HG02678 (cell line): ENCODE data around the gene PLPP1.
A peak's percentile ranks its signal among the peaks of the same experiment; 100 is the strongest.
"Not testable (repeated sequence)": the region's sequence is repeated elsewhere in the genome, so short reads cannot be mapped to it uniquely, and the experiment has no call there.

Experiments used
- ATAC-seq: cut with Tn5 transposase; IDR thresholded peaks from one replicate; pipeline ENCODE4 v1.9.1; 2021; ENCODE audit warnings: mild to moderate bottlenecking, moderate library complexity; ENCODE audit not compliant: unreplicated experiment

The PLPP1 gene

DNA sequence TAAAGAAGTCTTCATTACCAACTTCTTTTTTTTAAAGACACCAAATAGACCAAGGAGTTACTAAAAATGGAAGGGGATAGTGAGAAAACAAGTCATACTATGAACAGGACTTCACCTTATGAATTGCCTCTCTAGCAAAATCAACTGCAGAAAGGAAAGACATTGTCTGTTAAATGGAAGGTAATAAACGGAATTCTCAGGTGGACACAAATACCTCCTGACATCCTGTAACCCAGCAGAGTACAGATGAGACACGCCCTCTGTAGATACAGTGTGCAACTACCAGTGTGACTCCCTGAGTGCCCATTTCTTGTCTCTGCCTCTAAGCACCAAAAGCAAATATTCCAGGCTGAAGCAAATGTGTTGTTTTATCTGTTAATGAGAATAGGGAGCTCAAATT is 12.2 kb upstream of the PLPP1 start:
- ATAC-seq, result no peak

DNA sequence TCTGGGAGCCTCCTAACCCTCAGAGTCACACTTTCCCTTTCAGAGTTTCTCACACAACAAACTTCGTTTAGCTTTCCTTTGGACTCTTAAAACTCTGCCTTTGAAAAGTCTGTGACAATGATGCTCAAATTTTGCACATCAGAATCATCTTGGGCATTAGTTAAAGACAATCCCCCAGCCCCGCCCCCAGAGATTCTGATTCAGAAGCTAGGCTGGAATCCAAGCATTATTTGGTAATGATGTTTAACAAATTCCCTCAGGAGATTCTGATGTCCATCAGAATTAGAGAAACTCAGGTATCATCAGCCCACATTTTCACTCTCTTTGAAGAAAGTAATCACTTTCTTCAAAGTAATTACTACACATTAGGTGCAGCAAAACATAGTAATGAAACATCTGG is 9.6 kb upstream of the PLPP1 start:
- ATAC-seq, result no peak

DNA sequence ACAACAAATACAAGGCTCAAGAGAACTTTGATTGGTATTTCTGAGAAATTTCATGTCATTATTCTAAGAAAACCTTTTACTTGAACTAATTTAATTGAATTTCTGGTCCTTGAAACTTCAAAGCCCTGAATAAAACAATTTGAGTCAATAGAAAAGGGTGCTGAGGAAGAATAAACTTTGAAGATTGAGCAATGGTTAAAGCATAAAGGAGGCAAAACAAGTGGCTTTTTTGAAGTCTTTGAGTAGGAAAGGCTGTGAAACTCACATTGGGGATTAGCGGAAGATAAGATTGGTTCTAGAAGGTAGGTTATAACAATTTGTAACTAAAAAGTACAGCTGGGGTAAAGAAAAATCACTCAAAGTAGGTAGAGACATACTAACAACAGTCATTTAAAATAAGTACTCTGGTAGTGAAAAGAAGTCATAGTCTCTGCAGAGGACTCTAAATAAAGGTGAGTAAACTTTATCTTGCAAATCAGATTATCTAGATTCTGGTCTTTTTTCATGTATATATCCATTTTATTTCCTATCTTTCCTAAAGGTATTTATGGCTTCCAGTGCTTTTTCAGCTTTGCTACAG is 6.4 kb upstream of the PLPP1 start:
- ATAC-seq, result no peak

DNA sequence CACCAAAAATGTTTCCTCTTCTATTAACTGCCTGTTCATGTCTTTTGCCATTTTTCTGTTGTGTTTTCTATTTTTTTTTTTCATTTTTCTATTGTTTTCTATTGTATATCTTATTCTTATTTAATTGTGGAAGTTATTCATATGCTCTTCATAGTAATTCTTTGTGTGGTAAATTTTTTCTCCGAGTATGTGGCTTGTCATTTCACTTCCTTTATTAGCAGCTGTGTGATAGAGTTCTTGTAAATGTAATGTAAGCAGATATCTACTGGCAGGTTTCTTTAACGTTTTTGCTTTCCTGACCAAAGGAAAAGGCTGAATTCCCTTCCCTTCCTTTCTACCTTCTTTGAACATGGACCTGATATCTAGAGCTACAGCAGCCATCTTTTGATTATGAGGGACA is 5.8 kb upstream of the PLPP1 start:
- ATAC-seq, result peak; percentile 39

DNA sequence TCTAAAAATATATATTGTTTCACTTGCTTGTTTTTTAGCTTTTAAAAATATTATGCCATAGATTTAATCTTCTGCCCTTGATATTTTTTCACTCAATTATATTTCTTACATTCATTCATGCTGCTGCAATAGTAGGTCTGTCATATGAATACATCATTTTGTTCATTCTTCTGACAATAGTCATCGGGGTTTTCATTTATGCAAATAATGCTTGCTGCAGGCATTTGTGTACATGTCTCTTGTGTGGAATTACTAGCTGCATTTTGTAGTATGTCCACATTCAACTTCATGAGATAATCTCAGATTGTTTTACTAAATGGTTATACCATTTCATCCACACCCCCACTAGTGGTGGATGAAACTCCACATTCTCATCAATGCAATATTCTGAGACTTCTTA is 5.3 kb upstream of the PLPP1 start:
- ATAC-seq, result peak; percentile 15

DNA sequence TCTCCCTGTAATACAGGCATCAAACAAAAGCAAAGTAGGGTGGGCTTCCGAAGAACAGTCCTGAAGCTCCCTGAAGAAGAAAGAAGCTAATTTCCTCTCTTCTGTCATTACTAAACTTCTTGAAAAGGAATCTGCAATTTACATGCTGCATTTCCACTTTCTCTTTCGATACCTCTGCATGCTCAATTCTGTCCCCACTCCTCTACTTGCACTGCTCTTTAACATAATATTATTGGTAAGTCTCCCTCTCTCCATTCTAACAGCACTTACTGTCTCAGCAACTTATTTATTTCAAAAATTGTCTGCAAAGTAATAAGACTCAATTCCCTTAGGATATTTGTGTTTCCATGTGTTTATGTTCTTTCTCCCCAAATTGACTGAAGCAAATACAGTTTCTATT is 3.9 kb upstream of the PLPP1 start:
- peak; percentile 23 for ATAC-seq

DNA sequence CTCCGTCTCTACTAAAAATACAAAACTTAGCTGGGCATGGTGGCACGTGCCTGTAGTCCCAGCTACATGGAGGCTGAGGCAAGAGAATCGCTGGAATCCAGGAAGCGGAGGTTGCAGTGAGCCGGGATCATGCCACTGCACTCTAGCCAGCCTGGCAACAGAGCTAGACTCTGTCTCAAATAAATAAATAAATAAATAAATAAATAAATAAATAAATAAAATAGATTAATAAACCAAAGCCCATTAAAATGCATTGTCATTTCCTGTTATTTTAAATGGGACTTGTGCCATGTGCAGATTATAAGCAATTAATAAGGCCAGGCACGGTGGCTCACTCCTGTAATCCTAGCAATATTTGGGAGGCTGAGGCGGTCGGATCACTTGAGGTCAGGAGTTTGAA is 2.6 kb upstream of the PLPP1 start:
- ATAC-seq, result not testable (repeated sequence)

DNA sequence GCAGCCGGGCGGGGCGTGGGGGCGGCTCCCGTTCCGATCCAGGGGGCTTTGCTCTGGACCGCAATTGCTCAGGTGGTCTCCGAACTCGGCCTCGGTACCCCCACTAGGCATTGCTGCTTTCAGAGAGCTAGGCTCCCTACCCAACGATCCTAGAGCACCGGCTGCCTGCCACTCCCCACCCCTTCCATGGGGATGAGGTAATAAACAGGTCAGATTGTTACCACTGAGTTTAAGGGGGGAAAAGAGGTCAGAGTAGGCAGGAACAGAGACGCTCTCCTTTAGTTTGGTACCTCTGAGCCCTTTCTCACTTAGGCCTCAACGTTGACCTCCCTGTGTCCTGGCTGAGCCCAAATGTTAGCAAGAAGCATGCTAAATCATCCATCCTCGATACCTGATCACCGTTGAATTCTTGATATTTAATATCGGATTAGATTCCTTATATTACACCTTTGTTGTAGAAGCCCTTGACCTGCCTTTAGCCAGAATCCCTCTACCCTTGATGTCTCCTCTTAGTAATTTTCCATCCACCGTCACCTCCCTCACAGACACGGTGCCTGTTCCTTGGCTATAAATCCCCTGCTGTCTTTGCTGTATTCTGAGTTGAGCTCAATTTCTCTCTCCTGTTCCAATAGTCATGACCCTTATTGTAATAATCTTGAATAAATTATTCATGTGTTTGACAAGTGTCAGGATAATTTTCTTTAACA is 588 bp upstream of the PLPP1 start:
- ATAC-seq, result peak; percentile 1

DNA sequence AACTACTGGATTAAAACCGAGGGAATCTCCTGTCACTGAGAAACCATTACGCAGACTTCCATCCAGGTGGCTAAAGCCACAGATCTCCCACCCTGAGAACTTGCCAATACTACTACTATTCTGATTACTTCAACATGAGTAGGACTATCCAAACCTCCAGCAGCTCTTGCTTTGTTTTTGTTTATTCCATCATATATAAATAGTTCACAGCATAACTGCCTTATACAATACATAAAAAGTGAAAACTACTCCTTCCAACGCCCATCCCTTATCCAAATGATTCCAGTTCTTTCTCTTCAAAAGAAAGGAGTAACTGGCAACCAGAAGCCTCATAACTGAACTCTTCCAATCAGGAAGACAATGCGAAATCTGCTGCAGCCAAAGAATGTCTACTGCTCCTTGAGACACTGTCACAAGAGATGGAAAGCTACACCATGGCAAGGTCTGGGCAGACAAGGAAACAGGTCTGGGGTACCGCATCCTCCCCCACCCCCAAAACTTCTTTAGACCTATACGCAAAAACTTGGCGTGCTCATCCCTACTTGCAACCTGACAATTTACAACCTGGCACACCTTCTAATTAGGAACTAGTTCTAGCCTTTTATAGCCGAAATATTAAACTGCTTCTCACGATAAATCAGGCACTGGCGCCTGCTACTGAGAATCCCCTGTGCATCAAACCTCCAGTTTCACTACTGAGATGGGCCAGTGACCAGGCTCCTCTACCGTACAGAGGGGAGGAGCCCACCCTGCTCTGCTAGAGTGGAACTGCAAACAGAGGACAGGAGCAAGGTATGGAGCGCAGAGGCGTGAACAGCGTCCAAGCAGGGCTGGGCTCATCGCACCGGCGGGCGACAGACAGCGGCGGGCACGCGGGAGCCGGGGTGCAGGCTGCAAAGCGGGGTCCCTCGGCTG is 986 bp downstream of the PLPP1 start:
- peak; percentile 38 for ATAC-seq

DNA sequence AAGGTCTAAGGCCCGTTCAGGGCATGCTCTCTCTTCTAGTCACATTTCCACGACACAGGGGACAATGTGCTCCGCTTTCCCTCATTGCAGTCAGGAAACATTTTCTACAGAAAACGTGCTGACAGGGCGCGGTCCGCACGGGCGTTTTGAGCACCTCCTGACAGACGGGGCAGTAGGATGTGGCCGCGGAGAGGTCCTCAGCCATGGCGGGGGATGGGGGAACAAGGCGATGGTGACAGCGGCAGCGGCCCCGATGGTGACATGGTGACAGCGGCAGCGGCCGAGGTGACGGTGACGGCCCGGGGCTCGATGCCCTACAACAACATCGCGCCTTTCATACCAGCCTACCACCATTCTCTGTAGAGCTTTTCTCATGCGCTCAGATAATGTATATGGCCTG is 4.1 kb downstream of the PLPP1 start:
- no peak for ATAC-seq

DNA sequence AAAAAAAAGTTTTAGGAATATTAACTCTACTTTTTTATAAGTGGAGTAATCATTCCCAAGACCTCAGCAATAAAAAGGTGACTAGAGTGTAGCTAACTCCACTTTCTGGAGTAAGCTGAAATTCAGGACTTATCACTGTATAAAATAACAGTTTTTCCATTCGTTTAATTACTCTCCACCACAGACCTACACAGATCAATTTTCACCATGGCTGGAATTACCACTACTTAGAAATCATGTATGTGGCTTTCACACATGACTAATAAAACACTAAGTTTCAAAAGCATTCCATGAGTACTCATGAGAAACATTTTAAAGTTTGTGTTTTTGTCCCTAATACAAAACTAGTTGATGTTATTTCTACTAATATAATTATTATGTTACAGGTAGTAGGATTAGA is 9.9 kb downstream of the PLPP1 start:
- no peak for ATAC-seq

DNA sequence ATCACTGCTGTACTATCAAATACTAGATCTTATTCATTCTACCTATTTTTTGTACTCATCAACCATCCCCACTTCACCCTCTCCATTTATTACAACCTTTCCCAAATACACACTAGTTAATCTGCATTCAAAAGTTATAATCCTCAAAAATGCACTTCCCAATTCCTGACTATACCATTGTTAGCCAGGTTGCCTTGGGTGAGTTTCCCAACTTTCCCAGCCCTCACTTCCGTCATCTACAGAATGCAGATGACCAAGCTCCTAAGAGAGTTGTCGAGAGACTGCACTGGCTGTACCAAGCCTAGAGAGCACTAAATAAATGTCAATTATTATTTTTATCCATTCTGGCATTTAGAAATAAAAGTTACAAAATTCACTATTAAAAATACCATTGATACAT is 11.5 kb downstream of the PLPP1 start:
- no peak for ATAC-seq

DNA sequence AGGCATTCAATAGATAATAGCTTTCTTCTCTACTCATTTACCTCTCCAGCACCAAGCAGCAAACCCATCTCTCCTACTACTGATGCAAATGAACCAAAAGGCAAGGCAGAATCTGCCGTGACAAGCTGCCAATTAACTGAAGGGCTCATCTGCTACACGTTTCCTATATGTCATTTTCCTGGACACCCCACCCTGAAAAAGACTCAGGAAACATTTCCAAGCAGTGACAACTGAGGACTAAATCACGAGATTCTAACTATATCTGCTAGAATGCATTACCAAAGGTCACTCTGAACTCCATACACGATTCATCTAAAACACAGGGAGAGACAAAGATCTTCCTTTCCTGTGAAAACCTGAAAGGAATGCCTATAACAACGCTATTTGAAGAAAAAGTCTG is 12.9 kb downstream of the PLPP1 start:
- ATAC-seq, result no peak

DNA sequence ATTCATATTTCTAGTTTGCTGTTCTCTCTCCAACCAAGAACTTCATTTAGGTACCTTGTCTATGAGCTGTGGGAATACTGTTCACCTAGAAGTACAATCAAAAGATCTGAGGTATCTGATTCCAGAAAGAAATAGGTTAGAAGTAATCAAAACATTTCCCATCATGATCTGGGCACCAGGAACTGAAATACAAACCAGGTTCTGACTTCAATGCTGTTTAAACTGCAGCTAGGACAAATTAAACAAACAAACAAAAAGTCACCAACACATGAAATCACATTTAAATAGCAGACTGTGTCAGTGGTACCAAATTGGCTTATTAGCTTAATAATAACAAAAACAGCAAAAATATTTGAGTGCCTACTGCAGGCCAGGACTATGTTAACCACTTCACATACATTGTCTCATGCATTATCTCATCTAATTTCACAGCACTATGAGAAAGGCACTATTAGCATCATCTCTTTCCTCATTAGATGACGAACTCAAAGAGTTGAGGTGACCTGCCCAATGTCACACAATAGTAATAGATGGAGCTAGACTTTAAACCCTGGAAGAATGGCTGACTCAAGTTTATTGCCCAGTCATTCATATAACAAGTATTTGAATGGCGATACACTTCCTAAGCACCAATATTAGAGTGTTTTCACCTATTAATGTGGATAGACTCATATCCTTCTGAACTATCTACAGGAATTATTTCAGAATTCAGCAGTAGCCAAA is 14.5 kb downstream of the PLPP1 start:
- no peak for ATAC-seq

DNA sequence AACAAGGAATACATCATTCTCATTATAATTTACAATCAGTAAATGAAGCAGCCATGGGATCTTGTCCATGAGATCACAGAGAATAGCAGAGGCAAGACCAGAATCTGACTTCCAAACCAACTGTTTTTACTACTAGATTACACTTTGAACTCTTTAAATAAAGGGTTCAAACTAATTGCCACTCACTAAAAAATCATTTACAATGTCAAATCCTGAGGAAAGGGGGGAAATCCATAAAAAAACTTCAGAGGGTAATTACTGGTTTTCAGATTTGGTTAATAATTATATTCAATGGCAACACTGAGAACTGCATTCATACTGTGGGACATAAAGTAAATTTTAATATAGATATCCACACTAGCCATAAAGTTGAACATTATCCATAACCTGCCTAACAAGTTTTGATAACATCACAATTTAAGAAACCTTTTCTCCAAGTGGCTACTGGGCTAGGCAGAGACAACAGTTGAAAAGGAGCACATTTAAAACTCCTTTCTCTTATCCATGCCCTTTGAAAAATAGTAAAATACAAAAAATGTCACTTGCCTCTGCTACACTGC is 15.9 kb downstream of the PLPP1 start:
- no peak for ATAC-seq

DNA sequence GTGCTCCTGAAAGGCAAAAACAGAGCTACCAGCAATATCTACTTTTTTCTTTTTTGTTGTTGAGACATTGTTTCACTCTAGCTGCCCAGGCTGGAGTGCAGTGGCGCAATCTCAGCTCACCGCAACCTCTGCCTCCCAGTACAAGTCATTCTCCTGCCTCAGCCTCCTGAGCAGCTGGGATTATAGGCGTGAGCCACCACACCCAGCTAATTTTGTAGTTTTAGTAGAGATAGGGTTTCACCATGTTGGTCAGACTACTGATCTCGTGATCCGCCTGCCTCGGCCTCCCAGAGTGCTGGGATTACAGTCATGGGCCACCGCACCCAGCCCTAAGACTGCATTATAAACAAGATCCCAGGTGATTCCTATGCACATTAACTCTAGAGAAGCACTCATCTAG is 17.0 kb downstream of the PLPP1 start:
- no peak for ATAC-seq

DNA sequence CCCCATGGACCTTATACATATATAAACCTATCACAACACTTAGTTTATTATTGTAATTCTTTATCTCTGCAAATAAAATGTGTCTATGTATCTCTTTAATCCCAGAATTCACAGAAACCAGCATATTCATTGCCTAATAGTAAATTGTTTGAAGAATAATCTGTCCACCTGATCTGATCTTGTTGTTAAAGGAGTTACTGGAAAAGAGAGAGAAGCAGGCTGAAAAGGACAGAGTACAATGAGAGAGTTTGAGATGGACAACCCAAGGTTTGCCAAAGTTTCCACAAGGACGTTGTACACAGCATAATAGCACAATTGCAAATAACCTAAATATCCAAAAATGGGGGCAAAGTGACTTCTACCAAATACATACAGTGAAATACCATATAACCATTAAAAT is 23.8 kb downstream of the PLPP1 start:
- no peak for ATAC-seq

DNA sequence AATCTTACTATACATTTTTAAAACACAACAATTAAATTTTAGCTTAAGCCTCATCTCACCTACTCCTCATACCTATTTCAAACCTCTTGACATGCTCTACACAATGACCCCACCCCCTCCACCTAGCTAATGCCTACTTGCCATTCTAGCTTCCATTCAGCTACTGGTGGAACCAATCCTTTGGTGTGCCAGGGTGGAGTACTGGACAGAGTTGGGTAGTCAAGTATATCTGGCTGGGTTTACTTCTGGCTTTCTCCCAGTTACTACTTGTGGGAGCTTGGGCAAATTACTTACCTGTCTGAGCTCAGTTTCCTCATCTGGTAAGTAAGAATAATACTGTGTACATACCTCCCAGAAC is 24.3 kb downstream of the PLPP1 start:
- ATAC-seq, result no peak

DNA sequence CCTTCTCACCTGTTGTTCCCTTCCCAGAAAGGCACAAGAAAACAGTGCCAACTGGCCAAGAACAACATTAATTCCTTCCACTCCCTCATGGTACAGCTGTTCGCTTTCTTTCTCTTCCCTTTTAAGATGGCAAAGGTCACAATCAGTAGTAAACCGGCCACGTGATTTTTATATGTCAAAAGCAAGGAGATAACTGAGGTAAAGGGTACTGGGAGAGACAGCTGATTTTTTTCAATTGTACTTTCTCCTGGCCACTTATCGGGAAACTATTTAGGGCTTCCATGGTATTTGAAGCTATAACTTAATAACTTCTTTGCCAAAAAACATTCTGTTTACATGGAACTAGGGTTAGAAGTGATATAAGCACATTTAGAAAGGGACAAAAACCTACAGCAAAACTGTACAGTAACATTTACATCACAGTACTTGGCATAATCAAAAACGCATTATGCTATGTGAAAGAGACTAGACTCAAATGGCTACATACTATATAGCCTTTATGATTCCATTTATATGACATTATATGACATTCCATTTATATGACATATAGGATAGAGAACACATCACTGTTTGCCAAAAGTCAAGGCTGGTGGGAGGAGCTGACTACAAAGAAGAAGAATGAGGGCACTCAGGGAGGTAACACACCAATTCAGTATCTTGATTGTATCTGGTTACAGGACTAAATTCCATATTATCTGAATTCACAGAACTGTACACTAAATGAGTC is 24.8 kb downstream of the PLPP1 start:
- ATAC-seq, result no peak

DNA sequence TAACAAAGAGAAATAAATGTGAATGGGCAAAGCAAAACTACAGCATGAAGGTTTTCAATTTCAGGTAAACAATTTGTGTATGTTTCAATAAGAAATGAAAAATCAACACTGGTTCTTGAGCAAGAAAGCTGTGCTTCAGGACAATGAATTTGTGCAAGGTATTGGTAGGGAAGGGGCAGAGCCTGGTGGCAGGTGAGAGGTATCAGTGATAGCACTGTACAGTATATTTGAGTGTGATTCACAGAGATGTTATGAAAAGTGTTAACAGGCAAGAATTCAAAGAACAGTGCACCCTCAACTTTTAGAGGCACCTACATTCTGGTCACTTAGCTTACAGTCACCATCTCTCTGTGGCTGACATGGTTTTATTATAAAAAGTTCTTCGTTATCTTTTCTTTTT is 25.7 kb downstream of the PLPP1 start:
- ATAC-seq, result no peak
